HL-60 (cell line): ENCODE measurements around the gene OR2K2.

Source experiments
- DNase-seq, 2 experiments: peaks; one replicate each; pipeline ENCODE4 v3.0.0-alpha.2; 2010 to 2020; ENCODE audit warnings: low read depth in 1 of 2, low spot score in 1 of 2
- H3K27ac ChIP-seq: fragments of 250-450 bp; sonication (Bioruptor Pico); replicated peaks from 2 replicates; pipeline ENCODE4 v1.5.1; 2020; ENCODE audit warnings: mild to moderate bottlenecking, moderate library complexity
- H3K27me3 ChIP-seq: fragments of 250-450 bp; sonication (Bioruptor Pico); 2 replicates; pipeline ENCODE4 v1.5.1; 2021; ENCODE audit warnings: mild to moderate bottlenecking, moderate library complexity; ENCODE audit not compliant: insufficient read depth, poor library complexity, severe bottlenecking
- H3K4me3 ChIP-seq: replicated peaks from 2 replicates; pipeline ENCODE4 v1.5.1; 2011; ENCODE audit warnings: mild to moderate bottlenecking, control low read depth, low read length; ENCODE audit not compliant: insufficient read depth
- GABPA ChIP-seq: IDR thresholded peaks from 2 replicates; pipeline ENCODE4 v1.6.1; 2012; ENCODE audit warnings: low read depth
- POLR2AphosphoS5 ChIP-seq: IDR thresholded peaks from 2 replicates; pipeline ENCODE4 v1.6.1; 2012; ENCODE audit warnings: low read depth
- SPI1 ChIP-seq: IDR thresholded peaks from 2 replicates; pipeline ENCODE4 v1.6.1; 2012; ENCODE audit warnings: low read depth, mild to moderate bottlenecking, borderline replicate concordance
- long read RNA-seq: library from polyadenylated mRNA; unstranded; transcript quantifications from one replicate; pipeline ENCODE4 v2.0.0, GENCODE V29; 2020
- TF ChIP-seq, protein P1 (sequence below): IDR thresholded peaks from 2 replicates; pipeline ENCODE4 v1.6.1; 2012; ENCODE audit warnings: low read depth; ENCODE audit not compliant: insufficient replicate concordance
- TF ChIP-seq, protein P2 (sequence below): IDR thresholded peaks from one replicate; pipeline ENCODE4 v1.5.1; 2011; ENCODE audit warnings: low read length, control low read depth, inconsistent platforms; ENCODE audit not compliant: insufficient read depth

The OR2K2 gene, protein sequence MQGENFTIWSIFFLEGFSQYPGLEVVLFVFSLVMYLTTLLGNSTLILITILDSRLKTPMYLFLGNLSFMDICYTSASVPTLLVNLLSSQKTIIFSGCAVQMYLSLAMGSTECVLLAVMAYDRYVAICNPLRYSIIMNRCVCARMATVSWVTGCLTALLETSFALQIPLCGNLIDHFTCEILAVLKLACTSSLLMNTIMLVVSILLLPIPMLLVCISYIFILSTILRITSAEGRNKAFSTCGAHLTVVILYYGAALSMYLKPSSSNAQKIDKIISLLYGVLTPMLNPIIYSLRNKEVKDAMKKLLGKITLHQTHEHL
- long read RNA-seq: 0 reads

DNA sequence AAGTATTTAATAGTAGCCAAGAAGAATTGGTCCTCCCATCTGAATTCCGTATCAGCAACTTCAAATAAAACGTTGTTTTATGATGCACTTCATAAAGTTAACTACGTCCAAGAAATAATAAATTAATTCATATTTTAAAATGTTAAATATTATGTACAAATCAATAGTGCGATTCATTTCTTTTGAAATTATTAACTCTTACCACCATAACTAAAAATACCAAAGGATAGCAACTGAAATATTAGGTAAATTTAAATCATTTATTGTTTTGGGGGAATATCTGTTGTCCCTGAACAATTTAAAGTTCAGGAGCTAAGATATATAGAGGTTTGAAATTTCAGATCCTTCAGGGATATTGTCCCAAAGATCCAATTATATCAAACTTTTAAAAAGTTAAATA is at the start of gene OR2K2:
TSS of gene OR2K2 (minus strand) at position 101 of the 400 bp plus-strand sequence. CDS start 1,791 bp downstream, outside the sequence.
- DNase-seq: no peak
- Histone ChIP-seq H3K27me3 (no peaks in the 10 kb centered on the region), H3K27ac (no peak within 1 kb of the TSS), H3K4me3 (no peak within 1 kb of the TSS)
- TF ChIP-seq, protein P1, sequence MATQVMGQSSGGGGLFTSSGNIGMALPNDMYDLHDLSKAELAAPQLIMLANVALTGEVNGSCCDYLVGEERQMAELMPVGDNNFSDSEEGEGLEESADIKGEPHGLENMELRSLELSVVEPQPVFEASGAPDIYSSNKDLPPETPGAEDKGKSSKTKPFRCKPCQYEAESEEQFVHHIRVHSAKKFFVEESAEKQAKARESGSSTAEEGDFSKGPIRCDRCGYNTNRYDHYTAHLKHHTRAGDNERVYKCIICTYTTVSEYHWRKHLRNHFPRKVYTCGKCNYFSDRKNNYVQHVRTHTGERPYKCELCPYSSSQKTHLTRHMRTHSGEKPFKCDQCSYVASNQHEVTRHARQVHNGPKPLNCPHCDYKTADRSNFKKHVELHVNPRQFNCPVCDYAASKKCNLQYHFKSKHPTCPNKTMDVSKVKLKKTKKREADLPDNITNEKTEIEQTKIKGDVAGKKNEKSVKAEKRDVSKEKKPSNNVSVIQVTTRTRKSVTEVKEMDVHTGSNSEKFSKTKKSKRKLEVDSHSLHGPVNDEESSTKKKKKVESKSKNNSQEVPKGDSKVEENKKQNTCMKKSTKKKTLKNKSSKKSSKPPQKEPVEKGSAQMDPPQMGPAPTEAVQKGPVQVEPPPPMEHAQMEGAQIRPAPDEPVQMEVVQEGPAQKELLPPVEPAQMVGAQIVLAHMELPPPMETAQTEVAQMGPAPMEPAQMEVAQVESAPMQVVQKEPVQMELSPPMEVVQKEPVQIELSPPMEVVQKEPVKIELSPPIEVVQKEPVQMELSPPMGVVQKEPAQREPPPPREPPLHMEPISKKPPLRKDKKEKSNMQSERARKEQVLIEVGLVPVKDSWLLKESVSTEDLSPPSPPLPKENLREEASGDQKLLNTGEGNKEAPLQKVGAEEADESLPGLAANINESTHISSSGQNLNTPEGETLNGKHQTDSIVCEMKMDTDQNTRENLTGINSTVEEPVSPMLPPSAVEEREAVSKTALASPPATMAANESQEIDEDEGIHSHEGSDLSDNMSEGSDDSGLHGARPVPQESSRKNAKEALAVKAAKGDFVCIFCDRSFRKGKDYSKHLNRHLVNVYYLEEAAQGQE: no peak
- TF ChIP-seq POLR2AphosphoS5 (no peak), GABPA (no peak), SPI1 (no peak)
- TF ChIP-seq, protein P2, sequence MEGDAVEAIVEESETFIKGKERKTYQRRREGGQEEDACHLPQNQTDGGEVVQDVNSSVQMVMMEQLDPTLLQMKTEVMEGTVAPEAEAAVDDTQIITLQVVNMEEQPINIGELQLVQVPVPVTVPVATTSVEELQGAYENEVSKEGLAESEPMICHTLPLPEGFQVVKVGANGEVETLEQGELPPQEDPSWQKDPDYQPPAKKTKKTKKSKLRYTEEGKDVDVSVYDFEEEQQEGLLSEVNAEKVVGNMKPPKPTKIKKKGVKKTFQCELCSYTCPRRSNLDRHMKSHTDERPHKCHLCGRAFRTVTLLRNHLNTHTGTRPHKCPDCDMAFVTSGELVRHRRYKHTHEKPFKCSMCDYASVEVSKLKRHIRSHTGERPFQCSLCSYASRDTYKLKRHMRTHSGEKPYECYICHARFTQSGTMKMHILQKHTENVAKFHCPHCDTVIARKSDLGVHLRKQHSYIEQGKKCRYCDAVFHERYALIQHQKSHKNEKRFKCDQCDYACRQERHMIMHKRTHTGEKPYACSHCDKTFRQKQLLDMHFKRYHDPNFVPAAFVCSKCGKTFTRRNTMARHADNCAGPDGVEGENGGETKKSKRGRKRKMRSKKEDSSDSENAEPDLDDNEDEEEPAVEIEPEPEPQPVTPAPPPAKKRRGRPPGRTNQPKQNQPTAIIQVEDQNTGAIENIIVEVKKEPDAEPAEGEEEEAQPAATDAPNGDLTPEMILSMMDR: no peak

DNA sequence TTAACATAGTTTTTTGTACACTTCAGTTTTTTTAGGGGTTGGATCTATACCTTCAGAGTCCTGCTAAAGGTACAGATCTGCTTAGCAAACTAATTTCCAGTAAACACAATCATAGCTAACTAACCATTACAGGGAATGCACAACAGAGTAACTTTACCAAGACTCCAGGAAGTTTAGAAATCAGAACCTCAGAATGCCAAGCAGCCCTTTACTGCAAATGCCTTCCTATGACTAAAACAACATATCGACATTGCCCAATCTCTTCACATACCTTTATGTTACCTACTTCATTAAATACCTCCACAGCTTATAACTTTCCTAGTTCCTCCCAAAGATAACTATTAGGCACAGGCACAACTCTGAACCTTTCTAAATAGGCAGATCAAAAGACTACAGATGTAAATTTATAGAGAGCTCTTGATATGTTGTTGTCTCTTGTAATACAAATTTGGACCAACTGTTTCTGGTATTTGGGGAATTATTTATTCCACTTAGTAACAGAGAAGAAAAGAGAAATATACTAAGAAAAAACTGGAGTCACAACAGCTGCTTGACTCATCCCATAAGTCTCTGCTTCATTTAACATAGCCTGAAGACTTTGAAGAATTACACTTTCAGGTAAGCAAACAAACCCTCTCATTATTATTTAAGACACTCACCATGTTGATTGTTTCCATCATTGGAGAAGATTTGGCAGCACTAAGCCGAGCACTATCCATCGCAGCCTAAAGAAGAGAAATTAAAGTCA is 46.0 kb upstream of the OR2K2 start:
- H3K27ac ChIP-seq: no peak overlapping the region
- TF ChIP-seq GABPA (no peak), POLR2AphosphoS5 (no peak)
- TF ChIP-seq, protein P1: no peak
- no peak for DNase-seq

DNA sequence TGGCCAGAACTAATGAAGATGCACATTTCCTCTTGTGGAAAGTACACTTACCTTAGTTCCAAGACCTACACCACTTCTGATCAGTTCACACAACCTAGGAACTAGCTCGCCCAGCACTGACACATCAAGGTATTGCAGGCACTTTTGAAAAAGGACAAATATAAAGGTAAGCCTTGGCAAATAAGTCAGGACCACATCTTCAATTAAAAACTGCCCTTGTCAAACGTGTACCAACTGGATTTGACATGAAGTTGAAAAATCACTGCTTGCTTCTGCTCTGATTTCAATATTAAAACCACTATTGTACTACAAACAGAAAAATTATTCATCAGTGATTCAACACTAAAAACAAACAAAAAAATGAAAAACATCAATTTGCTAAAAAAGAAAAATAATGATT is 45.0 kb upstream of the OR2K2 start:
- Histone ChIP-seq H3K27me3 (no peaks in the 10 kb centered on the region), H3K4me3 (no peak overlapping the region), H3K27ac (no peak overlapping the region)
- DNase-seq: no peak
- TF ChIP-seq, protein P1: no peak
- TF ChIP-seq GABPA (no peak), POLR2AphosphoS5 (no peak), SPI1 (no peak)
- TF ChIP-seq, protein P2: no peak

More for the DNA sequence above, 46.0 kb upstream of the OR2K2 start:
- Histone ChIP-seq H3K4me3 (no peak overlapping the region), H3K27me3 (no peaks in the 10 kb centered on the region)
